GM18951 (cell line): ENCODE data around the gene XCL1.
"Not testable (repeated sequence)": the region's sequence is repeated elsewhere in the genome, so short reads cannot be mapped to it uniquely, and the experiment has no call there.

ENCODE experiments used
- POLR2A ChIP-seq: IDR thresholded peaks from 4 replicates; pipeline ENCODE4 v1.6.1; 2011; ENCODE audit warnings: mild to moderate bottlenecking; ENCODE audit not compliant: insufficient read length, insufficient read depth; ENCODE audit errors: extremely low read depth
- in situ Hi-C: fragments of 300-500 bp; cut with MboI; formaldehyde crosslinking; loops from one replicate; pipeline ENCODE4 v1.12.0; 2022; ENCODE audit warnings: low sequenced_read_pairs, mixed read lengths, inconsistent platforms; ENCODE audit not compliant: unreplicated experiment

Gene XCL1, protein sequence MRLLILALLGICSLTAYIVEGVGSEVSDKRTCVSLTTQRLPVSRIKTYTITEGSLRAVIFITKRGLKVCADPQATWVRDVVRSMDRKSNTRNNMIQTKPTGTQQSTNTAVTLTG

DNA sequence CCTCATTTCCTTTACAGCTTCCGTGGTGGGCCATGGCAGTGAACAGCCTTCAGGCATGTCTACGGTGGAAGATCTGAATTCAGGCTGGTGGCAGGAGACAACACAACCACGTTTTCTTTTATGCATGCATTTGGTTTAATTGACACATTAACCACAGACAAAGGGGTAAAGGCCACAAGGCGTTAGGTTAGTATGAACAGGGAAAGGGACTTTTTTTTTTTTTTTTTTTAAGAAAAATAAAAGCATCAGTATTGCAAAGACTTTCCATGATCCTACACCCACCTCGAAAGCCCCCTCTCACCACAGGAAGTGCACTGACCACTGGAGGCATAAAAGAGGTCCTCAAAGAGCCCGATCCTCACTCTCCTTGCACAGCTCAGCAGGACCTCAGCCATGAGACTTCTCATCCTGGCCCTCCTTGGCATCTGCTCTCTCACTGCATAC, at the start of gene XCL1:
Gene XCL1, plus strand, starts transcription at position 361 of the 444 bp plus-strand sequence. Its CDS starts 33 bp downstream, at position 394.
- in situ Hi-C loops: not testable (repeated sequence)

DNA sequence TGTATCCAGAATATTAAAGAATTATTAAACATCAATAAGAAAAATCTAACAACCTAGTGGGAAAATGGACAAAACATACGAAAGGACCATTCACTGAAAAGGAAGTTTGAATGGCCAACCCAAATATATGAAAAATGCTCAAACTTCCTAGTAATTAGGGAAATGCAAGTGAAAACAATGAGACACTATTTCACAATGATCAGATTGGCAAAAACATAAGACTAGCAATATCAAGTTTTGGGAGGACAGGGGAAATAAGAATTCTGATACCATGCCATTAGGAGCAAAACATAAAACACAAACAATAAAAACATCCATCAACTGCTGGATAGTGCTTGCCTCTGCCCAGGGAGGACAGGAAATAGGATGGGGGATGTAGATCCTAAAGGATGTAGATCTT, 46.9 kb upstream of the XCL1 start:
- no peak for TF ChIP-seq POLR2A
- in situ Hi-C loops: no loop called here

DNA sequence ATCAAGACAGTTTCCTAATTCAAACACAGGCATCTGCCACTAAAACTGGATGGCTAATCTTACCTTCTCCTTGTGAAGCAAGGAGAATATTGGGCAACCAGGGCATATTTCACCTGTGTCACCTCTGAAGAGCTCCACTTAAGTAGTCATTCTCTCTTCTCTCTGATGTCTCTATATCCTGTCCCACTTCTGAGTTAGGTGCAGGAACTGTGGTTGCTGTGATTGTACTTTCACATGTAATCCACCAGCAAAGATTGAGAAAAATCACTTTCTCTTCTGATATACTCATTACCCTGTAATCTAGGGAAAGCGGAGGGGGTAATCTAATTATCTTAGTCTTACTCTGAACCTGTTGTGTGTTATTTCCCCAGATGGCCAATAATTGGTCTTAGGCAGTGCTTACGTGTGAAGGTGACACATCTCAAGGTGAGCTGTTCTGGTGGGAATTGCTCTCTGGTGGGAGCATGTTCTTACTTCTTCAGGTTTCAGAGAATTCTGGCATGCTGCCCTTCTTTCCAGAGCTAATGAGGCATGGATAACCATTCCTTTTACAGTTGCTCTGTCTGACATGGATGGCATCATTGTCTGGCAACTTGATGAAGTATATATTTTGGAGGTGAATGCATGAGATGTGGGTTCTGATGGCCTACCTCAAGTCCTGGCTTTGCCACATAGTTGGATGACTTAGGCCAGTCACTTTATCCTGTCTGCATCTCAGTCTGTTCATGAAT, 44.6 kb upstream of the XCL1 start:
- in situ Hi-C loops: no loop called here
- TF ChIP-seq POLR2A: no peak

DNA sequence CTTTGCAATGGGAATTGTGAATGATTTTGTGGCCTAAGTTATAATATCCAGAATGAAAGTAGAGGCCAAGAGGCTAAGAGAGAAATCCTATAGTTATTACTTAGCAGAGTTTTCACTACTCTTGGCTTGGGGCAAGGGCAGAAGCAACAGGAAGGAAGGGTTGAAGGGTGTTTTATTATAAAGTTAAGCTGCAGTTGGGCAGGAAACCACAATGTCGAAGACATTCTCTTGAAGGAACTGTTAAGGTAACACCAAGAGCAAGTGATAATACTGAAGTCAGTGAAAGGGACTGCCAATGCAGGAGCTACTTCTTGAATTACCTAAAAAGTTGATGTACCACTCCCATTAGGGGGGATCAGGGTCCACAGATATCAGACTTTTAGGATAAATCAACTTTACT, 40.9 kb upstream of the XCL1 start:
- in situ Hi-C loops: no loop called here
- no peak for TF ChIP-seq POLR2A

DNA sequence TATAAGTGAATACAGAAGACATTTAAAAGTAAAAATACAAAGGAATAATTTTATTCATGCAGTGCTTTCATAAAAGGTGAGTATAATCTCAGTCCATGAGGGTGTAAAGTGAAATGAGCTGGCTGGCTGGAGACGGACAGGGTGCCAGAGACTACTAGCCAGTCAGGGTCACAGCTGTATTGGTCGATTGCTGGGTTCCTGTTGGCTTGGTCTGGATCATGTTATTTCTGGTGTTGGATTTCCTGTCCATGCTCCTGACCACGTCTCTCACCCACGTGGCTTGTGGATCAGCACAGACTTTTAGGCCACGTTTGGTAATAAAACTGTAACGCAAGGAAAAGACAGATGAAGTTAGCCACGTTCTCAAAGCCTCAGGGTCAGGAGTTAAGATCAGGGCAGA, 35.6 kb upstream of the XCL1 start:
- in situ Hi-C loops: not testable (repeated sequence)

DNA sequence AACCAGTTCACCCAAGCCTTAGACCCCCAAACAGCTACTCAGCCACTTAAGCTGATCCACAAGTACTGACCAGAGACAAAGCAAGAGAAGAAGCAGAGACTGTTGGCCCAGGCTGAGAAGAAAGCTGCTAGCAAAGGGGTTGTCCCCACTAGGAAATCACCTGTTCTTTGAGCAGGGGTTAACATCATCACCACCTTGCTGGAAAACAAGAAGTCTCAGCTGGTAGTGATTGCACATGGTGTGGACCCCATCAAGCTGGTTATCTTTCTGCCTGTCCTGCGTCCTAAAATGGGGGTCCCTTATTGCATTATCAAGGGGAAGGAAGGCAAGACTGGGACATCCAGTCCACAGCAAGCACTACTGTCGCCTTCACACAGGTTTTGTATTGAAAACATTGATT, 33.4 kb upstream of the XCL1 start:
- in situ Hi-C loops: not testable (repeated sequence)

DNA sequence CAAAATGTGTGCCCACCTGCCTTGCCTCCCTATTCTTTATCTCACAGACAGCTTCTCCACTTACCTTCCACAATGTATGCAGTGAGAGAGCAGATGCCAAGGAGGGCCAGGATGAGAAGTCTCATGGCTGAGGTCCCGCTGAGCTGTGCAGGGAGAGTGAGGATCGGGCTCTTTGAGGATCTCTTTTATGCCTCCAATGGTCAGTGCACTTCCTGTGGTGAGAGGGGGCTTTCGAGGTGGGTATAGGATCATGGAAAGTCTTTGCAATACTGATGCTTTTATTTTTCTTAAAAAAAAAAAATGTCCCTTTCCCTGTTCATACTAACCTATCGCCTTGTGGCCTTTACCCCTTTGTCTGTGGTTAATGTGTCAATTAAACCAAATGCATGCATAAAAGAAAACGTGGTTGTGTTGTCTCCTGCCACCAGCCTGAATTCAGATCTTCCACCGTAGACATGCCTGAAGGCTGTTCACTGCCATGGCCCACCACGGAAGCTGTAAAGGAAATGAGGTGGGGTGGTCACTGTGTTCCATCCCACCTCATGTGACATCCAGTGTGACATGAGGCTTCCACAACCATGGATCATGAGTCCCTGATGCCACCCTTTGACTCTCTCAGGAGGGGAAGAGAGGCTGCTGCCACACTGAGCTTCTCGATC, 32.4 kb upstream of the XCL1 start, which contains the start of gene XCL2:
Gene XCL2, minus strand, starts transcription at position 158 of the 659 bp plus-strand sequence. Its CDS starts 33 bp downstream, at position 125.
- in situ Hi-C loops: not testable (repeated sequence)

DNA sequence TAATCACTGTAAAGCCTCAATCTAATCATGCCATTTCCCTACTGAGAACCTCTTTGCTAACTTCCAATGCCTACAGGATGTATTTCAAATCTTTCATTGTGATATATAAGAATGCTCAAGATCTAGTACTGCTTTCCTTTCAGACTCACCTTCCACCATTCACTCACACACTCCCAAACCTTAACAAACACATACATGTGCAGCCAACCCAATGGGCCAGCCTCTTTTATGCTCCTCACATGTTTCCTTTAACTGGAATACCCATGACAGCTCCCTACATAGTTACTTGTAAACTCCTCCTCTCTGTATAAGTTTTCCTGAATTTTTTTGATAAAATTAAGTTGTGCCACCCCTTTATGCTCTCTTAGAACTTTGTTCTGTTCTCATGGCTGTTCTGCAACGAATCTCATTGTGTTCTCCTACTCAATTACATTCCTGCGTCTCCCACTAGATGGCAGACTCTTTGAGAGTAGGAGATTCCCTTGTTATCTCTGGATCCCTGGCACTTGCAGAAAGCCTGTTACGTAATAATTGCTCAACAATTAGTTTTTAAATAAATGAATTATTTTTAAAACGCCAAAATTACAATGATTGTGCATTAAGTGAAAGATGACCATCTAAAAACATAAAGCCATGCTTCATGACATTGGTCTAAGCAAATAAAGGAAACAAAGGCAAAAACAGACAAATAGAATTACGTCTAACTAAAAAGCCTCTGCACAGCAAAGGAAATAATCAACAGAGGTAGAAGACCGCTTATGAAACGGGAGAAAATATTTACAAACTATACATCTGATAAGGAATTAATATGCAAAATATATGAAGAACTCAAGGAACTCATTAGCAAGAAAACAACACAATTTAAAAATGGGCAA, 30.5 kb upstream of the XCL1 start:
- in situ Hi-C loops: not testable (repeated sequence)

DNA sequence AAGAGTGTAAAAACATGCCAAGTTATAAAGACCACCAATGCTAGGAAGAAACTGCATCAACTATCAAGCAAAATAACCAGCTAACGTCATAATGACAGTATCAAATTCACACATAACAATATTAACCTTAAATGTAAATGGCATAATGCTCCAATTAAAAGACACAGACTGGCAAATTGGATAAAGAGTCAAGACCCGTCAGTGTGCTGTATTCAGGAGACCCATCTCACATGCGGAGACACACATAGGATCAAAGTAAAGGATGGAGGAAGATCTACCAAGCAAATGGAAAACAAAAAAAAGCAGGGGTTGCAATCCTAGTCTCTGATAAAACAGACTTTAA, 29.9 kb upstream of the XCL1 start:
- in situ Hi-C loops: not testable (repeated sequence)

DNA sequence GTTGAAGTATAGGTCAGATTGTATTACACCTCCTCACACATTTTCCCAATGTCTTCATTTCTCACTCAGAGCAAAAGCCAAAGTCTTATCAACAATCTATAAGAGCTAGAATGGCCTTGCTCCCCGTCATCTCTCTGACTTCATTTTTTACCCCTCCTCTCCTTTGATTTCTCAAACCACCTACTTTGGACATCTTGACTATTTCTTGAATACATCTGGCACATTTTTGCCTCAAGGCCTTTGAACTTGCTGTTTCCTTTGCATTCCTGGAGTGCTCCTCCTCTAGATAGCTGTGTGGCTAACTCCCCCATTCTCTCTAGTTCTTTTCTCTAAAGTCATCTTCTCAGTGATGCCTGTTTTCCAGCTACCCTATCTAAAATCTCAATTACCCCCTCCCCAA, 25.4 kb upstream of the XCL1 start:
- TF ChIP-seq POLR2A: no peak

DNA sequence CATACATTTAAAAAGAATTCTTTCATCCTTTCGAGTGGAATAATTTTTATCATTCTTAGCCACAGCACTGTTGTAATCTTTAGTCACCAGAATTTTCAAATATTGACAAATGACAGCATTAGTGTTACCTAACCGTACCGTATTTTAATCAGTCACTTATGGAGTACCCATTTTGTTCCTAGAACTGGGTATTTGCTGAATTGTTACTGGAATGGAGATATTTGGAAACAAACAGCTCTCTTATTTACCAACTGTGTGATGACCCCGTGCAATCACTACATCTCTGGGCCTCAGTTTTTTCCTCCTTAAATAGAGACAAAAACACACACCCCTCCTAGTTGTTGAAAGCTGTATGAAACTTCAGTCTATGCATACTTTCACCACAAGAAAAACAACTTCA, 24.7 kb upstream of the XCL1 start:
- TF ChIP-seq POLR2A: no peak
- in situ Hi-C loops: no loop called here

More for the DNA sequence above, 25.4 kb upstream of the XCL1 start:
- in situ Hi-C loops: no loop called here

DNA sequence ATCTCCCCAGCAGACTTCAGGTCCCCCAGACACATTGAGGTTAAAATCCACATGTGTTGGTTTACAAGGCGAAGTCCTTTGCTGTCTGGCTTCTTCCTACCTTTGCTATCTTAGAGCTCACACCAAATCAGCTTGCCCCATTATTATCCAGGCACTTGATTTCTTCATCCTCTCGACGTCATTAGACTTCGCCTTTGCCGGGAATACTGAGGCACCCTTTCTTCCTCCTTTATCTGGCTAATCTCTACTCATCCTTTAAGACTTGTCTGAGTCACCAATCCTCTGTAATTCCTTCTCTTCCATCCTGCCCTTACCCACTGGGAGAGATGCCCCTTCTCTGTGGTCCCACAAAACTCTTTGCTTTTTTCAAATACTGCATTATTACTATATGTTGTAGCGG, 23.4 kb upstream of the XCL1 start:
- in situ Hi-C loops: no loop called here
- TF ChIP-seq POLR2A: no peak

DNA sequence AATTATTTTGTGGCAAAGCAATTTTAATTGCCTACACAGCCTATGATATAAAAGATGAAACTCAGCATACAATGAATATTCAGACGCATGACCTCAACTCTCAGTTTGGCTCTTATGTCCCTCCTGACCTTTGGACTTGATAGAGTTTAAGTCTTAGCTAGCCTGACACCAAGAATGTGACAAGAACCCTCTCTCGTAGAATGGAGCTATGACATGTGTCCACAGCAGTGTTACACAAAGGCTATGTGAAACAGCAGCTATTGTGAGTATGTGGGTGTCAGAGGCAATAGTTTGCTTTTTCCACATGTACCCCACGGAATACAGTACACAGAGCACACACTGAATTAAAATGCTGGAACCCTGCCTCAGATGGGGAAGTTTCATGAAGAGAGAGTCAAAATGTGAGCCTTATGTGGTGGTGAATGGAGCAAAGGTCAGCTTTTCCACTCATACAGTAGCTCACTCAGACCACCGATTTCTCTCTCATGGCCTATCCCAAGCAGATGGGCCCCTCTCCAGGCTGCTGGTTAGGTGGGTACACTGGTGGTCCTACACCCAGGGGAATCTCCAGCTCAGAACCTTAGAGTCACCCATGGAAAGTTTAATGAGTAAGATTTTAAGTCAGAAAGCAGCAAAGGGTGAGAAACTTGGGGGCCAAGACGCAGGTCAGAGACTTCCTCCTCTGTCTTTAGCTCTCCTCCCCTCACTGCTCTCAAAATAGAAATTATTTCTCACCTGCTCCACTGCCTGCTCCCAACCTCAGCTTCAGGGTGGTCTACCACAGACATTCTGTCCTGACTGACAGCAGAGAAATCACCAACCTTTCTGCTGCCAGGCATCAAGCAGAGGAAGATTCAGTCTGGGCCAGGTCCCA, 22.5 kb upstream of the XCL1 start:
- no peak for TF ChIP-seq POLR2A
- in situ Hi-C loops: no loop called here
